Activated CD8-positive, alpha-beta memory T cell treated with anti-CD3 and anti-CD28 coated beads for 24 hours (primary cell): ENCODE measurements around the gene BID.
"Not testable (repeated sequence)": the region's sequence is repeated elsewhere in the genome, so short reads cannot be mapped to it uniquely, and the experiment has no call there.

Experiments used
- DNase-seq: peaks from one replicate; pipeline ENCODE4 v3.0.0-alpha.2; 2020

The BID gene

DNA sequence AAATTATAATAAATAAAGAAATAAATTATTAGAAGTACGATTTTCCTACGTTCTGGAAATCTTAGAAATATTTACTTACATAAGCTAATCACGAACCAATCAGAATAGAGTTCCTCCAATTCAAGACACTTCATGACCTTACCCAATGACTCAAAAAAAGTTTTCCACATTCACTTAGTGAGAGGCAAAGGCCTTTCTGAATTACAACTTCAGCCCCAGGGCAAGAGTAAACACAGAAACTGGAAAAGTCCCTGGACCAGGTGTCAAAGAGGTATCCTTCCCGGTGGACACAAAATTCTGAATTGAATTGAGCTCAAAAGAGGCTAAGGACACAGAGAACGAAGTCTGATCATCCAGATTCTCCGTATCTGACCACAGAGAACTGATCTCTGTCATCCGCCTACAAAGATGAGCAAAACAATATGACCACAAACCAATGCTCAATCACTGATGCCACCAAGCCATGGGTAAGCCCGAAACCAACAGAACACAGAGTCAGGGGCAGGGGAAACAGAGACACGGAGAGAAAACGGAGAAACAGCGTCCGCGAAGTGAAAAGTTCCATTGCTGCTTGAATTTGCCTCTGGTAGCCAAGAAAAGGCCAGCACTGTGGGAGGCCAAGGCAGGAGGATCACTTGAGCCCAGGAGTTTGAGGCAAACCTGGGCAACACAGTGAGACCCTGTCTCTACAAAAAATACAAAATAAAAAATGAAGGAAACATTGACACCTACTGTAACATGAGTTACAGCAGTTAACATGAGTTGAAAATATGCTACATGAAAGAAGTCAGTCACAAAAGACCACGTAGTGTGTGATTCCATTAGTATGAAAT, 6.8 kb downstream of the BID start:
- peak; percentile 77 for DNase-seq

- not testable (repeated sequence) for DNase-seq
Observed at GRCh38 chr22:17764852-17765251, 9.4 kb downstream of the BID start.

DNA sequence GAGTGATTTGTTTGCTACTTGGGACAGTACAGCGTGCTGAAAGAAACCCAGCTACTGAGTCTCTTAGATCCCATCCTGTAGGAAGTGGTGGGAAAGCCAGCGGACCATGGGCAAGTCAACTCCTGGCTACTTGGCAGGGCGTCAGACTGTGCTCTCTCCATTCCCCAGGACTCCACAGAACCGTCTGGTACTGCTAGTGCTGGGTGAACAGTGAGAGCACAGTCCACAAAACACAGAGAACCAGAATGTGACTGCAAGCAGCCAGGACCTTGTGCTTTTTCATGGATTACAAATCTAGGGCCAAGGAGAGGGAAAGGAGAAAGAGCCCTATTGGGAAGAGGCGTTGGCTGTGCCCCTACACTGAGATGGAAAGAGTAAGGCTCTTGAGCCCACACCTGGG, 10.2 kb downstream of the BID start:
- no peak for DNase-seq

DNA sequence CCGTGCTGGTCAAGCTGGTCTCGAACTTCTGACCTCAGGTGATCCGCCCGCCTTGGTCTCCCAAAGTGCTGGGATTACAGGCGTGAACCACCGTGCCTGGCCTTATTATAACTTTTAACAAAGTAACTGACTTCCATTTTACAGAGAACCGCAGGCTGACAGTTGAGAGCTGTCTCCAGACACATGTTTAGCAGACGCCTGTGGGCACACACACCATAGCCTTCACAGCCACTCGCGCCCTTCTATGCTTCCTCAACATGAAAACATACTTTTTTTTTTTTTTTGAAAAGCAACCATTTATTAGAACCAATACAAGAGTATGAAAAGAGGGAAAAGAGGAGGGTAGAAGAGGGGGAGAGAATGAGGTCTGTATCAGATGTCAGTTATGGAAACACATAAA, 10.8 kb downstream of the BID start:
- not testable (repeated sequence) for DNase-seq

GRCh38 chr22:17761138-17761488, 13.2 kb downstream of the BID start:
- no peak for DNase-seq

GRCh38 chr22:17754233-17754925, 19.9 kb downstream of the BID start:
- DNase-seq, result no peak

DNA sequence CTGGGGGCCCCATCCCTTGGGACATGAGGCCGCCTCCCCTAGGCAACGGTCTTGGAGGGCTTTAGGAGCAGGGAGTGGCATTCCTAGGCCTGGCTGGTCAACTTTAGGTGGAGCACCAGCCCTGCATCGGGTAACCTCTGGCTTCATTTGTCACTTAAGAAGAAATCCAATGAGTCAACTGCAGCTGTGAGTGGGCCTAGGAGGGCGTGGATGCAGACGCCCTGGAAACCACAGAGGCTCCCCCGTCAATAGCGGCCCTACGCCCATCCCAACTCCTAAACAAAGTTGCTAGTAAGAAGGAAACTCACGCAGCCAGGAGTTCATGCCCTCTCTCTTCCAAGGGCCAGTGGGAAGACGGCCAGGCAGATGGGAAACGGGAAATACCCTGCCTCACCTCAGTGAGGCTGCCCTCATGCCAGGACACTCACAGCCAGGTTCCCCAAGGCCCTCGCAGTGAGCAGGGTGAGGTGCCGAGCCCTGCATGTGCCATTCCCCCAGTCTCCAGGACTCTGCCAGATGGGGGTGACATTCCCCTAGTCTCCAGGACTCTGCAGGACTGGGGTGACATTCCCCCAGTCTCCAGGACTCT, 20.8 kb downstream of the BID start:
- DNase-seq, result no peak

GRCh38 chr22:17751596-17751995, 22.7 kb downstream of the BID start:
- DNase-seq, result no peak

GRCh38 chr22:17749605-17750395, 24.5 kb downstream of the BID start:
- no peak for DNase-seq

GRCh38 chr22:17748555-17749353, 25.5 kb downstream of the BID start:
- no peak for DNase-seq

DNA sequence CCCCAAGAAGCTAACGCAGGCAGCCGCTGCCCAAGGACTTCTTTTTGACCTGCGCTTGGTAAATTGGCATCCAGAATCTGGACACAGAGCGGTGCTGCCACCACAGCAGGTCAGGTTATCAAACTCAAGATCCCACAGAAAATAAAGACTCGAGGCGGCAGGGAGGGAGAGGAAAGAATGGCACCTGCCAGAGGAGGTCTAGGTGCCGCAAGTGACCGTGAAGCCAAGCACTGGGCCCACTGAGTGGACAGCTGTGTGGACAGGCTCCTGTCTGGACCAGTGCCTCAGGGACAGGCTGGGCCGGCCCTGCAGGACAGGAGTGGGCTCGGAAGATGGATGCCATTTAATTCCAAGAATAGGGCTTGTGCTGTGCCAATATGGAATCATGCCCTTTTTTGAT, 27.4 kb downstream of the BID start:
- no peak for DNase-seq

GRCh38 chr22:17744430-17744829, 29.8 kb downstream of the BID start:
- DNase-seq, result no peak

DNA sequence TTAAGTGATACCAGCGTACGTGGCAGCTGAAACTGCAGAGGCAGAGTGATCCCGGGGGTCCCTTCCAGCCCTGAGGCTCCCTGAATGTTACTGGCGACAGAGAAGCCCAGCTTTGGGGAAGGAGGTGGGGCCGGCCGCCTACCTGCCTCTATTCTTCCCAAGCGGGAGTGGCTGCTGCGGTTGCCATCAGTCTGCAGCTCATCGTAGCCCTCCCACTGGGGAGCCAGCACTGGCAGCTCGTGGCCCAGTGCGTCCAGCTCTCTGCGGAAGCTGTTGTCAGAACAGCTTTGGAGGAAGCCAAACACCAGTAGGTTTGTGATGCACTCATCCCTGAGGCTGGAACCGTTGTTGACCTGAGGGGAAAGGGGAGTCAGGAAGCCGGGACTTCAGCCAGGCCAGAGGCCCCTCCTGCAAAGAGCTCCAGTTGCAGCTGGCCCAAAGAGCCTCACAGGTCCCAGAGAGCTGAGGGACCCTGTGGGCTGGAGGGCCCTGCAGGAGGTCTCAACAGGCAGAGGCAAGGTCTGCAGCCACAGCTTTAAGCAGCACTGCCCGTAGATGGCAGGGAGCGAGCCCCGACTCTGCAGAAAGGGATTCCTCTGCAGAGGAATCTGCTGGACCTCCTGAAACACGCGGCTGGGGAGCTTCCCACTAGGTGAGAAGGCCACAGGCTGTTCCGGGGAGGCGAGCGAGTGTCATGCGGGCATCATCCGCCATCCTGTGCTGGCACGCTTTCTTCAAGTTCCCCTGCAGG, 30.4 kb downstream of the BID start:
- DNase-seq, result no peak

- DNase-seq, result peak; percentile 89
Observed at GRCh38 chr22:17742527-17742902, 31.8 kb downstream of the BID start.

GRCh38 chr22:17741866-17742526, 32.3 kb downstream of the BID start:
- DNase-seq, result no peak

- DNase-seq, result no peak
Observed at GRCh38 chr22:17739196-17739975, 34.9 kb downstream of the BID start.

- no peak for DNase-seq
Observed at GRCh38 chr22:17738386-17739128, 35.7 kb downstream of the BID start.

DNA sequence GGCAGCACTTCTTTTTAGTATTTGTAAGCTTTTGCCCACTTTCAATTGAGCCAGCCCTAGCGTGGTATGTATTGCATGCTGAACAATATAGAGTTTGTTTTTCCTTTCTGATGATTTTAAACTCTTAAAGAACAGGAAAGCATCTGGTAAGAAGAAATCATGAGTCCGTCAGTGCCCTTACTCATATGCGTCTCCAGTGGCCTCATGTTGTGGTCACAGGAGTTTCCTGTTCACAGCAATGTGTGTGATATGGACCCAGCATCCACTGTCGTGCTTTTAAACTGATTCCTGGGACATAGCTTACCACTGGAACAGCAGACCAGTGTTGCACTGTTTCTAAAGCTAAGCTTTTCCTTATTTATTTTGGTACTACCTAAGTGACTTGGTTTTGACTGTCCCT, 40.1 kb downstream of the BID start:
- no peak for DNase-seq

DNA sequence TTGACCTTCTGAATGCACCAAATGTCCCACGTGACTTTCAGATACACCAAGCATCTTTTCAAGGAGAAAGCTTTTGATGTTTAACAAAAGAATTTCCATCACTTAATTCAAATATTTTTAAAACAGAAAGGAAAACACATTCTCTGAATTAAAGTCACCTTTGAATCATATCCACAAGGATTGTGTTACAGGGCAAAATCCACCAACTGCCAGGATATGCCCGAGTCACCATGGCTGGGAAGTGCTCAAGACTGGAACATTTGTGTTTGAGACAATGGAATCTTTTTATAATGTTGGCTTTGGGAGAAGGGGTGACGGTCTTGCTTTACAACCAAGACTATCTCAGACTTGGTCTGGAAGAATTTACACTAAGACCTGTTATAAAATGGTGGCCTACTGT, 40.8 kb downstream of the BID start:
- DNase-seq, result no peak
